ENCODE results near the gene RALGAPA2.

The RALGAPA2 gene

DNA sequence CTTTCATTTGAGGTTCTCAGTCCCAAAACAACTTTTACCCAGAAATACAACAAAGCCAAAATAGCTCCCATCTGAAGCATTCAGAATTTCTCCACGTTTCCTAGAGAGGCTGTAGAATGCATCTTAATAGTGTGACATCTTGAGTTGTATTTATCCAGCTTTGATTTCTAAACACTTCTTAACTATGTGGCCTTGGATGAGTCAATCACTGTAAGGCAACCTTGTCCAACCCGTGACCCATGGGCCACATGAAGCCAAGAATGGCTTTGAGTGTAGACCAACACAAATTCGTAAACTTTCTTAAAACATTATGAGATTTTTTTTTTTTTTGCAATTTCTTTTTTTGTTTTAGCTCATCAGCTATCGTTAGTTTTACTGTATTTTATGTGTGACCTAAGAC is 108.1 kb downstream of the RALGAPA2 start:
- DNase-seq, result no peak
- TF ChIP-seq, protein P1, sequence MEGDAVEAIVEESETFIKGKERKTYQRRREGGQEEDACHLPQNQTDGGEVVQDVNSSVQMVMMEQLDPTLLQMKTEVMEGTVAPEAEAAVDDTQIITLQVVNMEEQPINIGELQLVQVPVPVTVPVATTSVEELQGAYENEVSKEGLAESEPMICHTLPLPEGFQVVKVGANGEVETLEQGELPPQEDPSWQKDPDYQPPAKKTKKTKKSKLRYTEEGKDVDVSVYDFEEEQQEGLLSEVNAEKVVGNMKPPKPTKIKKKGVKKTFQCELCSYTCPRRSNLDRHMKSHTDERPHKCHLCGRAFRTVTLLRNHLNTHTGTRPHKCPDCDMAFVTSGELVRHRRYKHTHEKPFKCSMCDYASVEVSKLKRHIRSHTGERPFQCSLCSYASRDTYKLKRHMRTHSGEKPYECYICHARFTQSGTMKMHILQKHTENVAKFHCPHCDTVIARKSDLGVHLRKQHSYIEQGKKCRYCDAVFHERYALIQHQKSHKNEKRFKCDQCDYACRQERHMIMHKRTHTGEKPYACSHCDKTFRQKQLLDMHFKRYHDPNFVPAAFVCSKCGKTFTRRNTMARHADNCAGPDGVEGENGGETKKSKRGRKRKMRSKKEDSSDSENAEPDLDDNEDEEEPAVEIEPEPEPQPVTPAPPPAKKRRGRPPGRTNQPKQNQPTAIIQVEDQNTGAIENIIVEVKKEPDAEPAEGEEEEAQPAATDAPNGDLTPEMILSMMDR (IDR thresholded peaks at IDR 0.05), result no peak
- no peak overlapping the region for H3K27ac Mint-ChIP-seq

GRCh38 chr20:20603339-20603990 is 109.0 kb downstream of the RALGAPA2 start:
- Mint-ChIP-seq H3K4me1 (peaks cover 24% of the 10 kb centered on the region), H3K27ac (peak overlapping the region; percentile 86), H3K36me3 (ENCODE audit: low read depth) (peaks cover 50% of the 10 kb centered on the region), H3K27me3 (ENCODE audit: low read depth, poor library complexity) (no peaks in the 10 kb centered on the region), H3K9me3 (no peaks in the 10 kb centered on the region), H3K4me3 (no peak overlapping the region)
- peak; percentile 25 for DNase-seq
- TF ChIP-seq, protein P1 (IDR thresholded peaks at IDR 0.05), result no peak

More for the DNA sequence above, 108.1 kb downstream of the RALGAPA2 start:
- H3K4me1 Mint-ChIP-seq, result peaks cover 33% of the 10 kb centered on the region
- no peak overlapping the region for H3K4me3 Mint-ChIP-seq
- peaks cover 53% of the 10 kb centered on the region for H3K36me3 Mint-ChIP-seq (ENCODE audit: low read depth)
- no peaks in the 10 kb centered on the region for H3K27me3 Mint-ChIP-seq (ENCODE audit: low read depth, poor library complexity)
- H3K9me3 Mint-ChIP-seq, result no peaks in the 10 kb centered on the region

DNA sequence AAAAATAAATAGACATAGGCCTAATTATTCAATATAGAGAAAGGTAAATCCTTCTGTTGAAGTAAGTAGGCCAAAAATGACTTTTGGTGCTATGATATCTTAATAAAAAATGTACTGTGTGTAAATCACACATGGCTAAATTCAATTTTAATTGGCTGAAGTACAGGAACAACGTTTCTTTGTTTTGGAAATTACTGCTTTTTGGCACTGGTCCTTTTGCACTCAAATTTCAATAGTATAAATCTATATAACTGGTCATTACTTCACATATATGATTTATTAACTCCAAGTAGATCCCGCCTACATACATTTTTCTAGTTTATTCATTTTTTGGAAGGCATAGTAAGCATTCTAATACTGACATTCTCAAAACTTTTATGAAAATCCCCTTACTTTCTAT is 114.5 kb downstream of the RALGAPA2 start:
- TF ChIP-seq, protein P1 (IDR thresholded peaks at IDR 0.05), result no peak
- Mint-ChIP-seq H3K27me3 (ENCODE audit: low read depth, poor library complexity) (no peaks in the 10 kb centered on the region), H3K9me3 (no peaks in the 10 kb centered on the region), H3K27ac (no peak overlapping the region), H3K4me3 (no peak overlapping the region), H3K36me3 (ENCODE audit: low read depth) (peaks cover 25% of the 10 kb centered on the region), H3K4me1 (peaks cover 8% of the 10 kb centered on the region)
- no peak for DNase-seq

DNA sequence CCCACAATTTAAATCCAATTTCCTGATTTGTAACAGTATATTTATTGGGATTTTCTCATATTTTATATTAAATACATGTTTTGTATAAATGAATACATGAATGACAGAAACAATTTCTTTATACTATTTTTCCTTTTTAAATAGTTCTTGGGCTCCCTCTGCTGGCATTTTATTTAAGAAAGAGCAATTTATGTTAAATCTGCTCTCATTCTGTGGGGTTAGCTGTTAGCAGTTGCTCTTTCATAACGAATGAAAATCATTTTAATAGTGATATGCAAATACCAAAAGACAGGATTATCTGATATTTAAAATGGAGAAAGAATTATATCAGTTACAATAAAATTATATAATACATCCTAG is 118.3 kb downstream of the RALGAPA2 start:
- H3K9me3 Mint-ChIP-seq, result no peaks in the 10 kb centered on the region
- H3K27ac Mint-ChIP-seq, result no peak overlapping the region
- DNase-seq, result no peak
- H3K4me3 Mint-ChIP-seq, result no peak overlapping the region
- no peaks in the 10 kb centered on the region for H3K27me3 Mint-ChIP-seq (ENCODE audit: low read depth, poor library complexity)
- peaks cover 4% of the 10 kb centered on the region for H3K4me1 Mint-ChIP-seq
- TF ChIP-seq, protein P1 (IDR thresholded peaks at IDR 0.05), result no peak
- peaks cover 15% of the 10 kb centered on the region for H3K36me3 Mint-ChIP-seq (ENCODE audit: low read depth)

GRCh38 chr20:20593447-20594170 is 118.8 kb downstream of the RALGAPA2 start:
- Mint-ChIP-seq H3K27ac (no peak overlapping the region), H3K4me3 (no peak overlapping the region), H3K36me3 (ENCODE audit: low read depth) (peaks cover 20% of the 10 kb centered on the region), H3K27me3 (ENCODE audit: low read depth, poor library complexity) (no peaks in the 10 kb centered on the region), H3K4me1 (peaks cover 4% of the 10 kb centered on the region), H3K9me3 (no peaks in the 10 kb centered on the region)
- DNase-seq, result peak; percentile 26
- TF ChIP-seq, protein P1 (IDR thresholded peaks at IDR 0.05), result peak; percentile 51

All from nephron progenitor cell (in vitro differentiated cells).